ENCODE data around the gene C2CD4B.

C2CD4B gene

GRCh38 chr15:62208367-62208766, 43.3 kb upstream of the C2CD4B start:
- H3K4me3 ChIP-seq (ENCODE audit: control insufficient read depth, low read depth, low read length): no peak overlapping the region
- DNase-seq (ENCODE audit: low read depth): no peak
- no peak for TF ChIP-seq CTCF (conservative IDR thresholded peaks at IDR 0.05; ENCODE audit: control insufficient read depth, insufficient read depth, low read depth, low read length)

GRCh38 chr15:62190675-62191074, 25.6 kb upstream of the C2CD4B start:
- no peak for DNase-seq (ENCODE audit: low read depth)
- TF ChIP-seq CTCF (conservative IDR thresholded peaks at IDR 0.05; ENCODE audit: control insufficient read depth, insufficient read depth, low read depth, low read length): no peak
- H3K4me3 ChIP-seq (ENCODE audit: control insufficient read depth, low read depth, low read length): no peak overlapping the region

- no peak for DNase-seq (ENCODE audit: low read depth)
- TF ChIP-seq CTCF (conservative IDR thresholded peaks at IDR 0.05; ENCODE audit: control insufficient read depth, insufficient read depth, low read depth, low read length): no peak
- H3K4me3 ChIP-seq (ENCODE audit: control insufficient read depth, low read depth, low read length): no peak overlapping the region
These were observed 25.2 kb upstream of the C2CD4B start for GRCh38 chr15:62190274-62190673.

- no peak overlapping the region for H3K4me3 ChIP-seq (ENCODE audit: control insufficient read depth, low read depth, low read length)
- DNase-seq (ENCODE audit: low read depth): no peak
- TF ChIP-seq CTCF (conservative IDR thresholded peaks at IDR 0.05; ENCODE audit: control insufficient read depth, insufficient read depth, low read depth, low read length): no peak
These were observed 23.7 kb upstream of the C2CD4B start for GRCh38 chr15:62188744-62189143.

GRCh38 chr15:62187910-62188309, 22.8 kb upstream of the C2CD4B start:
- TF ChIP-seq CTCF (conservative IDR thresholded peaks at IDR 0.05; ENCODE audit: control insufficient read depth, insufficient read depth, low read depth, low read length): no peak
- no peak overlapping the region for H3K4me3 ChIP-seq (ENCODE audit: control insufficient read depth, low read depth, low read length)
- no peak for DNase-seq (ENCODE audit: low read depth)

GRCh38 chr15:62187425-62187824, 22.3 kb upstream of the C2CD4B start:
- DNase-seq (ENCODE audit: low read depth): no peak
- TF ChIP-seq CTCF (conservative IDR thresholded peaks at IDR 0.05; ENCODE audit: control insufficient read depth, insufficient read depth, low read depth, low read length): no peak
- H3K4me3 ChIP-seq (ENCODE audit: control insufficient read depth, low read depth, low read length): no peak overlapping the region

- H3K4me3 ChIP-seq (ENCODE audit: control insufficient read depth, low read depth, low read length): no peak overlapping the region
- no peak for DNase-seq (ENCODE audit: low read depth)
- TF ChIP-seq CTCF (conservative IDR thresholded peaks at IDR 0.05; ENCODE audit: control insufficient read depth, insufficient read depth, low read depth, low read length): no peak
These were observed 21.5 kb upstream of the C2CD4B start for GRCh38 chr15:62186578-62186977.
